NCI-H1417 treated with DMSO at 0.1 percent for 48 hours (cell line): ENCODE measurements around the gene NOM1.
"Not testable (repeated sequence)": the region's sequence is repeated elsewhere in the genome, so short reads cannot be mapped to it uniquely, and the experiment has no call there.

ENCODE experiments used
- DNase-seq: peaks from one replicate; lab custom pipeline; 2025; lab: John Stamatoyannopoulos, UW

The NOM1 gene, protein sequence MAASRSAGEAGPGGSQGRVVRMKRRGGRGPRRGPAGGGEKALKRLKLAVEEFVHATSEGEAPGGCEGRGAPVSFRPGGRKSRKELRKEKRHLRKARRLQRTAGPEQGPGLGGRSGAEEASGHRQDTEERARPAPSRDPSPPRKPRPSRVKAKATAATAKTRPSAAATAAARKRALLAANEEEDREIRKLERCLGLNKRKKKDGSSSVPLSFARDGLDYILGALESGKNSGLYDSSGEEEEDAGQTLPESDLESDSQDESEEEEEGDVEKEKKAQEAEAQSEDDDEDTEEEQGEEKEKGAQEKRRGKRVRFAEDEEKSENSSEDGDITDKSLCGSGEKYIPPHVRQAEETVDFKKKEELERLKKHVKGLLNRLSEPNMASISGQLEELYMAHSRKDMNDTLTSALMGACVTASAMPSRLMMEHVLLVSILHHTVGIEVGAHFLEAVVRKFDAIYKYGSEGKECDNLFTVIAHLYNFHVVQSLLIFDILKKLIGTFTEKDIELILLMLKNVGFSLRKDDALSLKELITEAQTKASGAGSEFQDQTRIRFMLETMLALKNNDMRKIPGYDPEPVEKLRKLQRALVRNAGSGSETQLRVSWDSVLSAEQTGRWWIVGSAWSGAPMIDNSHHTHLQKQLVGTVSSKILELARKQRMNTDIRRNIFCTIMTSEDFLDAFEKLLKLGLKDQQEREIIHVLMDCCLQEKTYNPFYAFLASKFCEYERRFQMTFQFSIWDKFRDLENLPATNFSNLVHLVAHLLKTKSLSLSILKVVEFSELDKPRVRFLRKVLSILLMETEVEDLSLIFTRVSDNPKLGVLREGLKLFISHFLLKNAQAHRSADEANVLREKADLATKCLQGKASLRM

DNA sequence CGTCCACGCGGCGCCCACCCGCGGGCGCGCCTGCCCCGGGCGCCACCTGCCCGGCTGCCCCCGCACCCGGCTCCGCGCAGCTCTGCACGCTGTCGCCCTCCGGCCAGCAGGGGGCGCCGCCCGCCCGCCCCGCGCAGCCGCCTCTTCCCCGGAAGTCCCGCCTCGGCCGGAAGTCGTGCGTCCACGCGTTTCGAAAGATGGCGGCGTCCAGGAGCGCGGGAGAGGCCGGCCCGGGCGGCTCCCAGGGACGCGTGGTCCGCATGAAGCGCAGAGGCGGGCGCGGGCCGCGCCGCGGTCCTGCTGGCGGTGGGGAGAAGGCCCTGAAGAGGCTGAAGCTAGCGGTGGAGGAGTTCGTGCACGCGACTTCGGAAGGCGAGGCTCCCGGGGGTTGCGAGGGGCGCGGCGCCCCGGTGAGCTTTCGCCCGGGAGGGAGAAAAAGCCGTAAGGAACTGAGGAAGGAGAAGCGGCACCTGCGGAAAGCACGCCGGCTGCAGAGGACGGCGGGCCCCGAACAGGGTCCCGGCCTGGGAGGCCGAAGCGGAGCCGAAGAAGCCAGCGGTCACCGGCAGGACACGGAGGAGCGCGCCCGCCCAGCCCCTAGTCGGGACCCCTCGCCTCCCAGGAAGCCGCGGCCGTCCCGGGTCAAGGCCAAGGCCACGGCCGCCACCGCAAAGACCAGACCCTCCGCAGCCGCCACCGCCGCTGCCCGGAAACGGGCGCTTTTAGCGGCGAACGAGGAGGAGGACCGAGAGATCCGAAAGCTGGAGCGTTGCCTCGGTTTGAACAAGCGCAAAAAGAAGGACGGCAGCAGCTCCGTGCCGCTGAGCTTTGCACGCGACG lies at the start of gene NOM1:
TSS of gene NOM1 (plus strand) at position 172 of the 840 bp plus-strand sequence. CDS start at position 198, 26 bp downstream.
- no peak for DNase-seq

DNA sequence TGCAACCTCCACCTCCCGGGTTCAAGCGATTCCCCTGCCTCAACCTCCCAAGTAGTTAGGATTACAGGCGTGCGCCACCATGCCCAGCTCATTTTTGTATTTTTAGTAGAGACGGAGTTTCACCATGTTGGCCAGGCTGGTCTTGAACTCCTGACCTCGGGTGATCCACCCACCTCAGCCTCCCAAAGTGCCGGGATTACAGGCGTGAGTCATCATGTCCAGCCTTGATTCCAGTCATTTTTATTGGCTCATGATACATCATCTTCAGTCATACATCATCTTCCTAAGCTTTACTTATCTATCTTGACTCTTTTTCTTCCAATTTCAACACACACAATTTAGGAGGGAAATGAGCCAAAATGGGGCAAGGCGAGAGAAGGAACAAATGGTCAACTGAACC lies 49.4 kb upstream of the NOM1 start:
- DNase-seq: not testable (repeated sequence)

DNA sequence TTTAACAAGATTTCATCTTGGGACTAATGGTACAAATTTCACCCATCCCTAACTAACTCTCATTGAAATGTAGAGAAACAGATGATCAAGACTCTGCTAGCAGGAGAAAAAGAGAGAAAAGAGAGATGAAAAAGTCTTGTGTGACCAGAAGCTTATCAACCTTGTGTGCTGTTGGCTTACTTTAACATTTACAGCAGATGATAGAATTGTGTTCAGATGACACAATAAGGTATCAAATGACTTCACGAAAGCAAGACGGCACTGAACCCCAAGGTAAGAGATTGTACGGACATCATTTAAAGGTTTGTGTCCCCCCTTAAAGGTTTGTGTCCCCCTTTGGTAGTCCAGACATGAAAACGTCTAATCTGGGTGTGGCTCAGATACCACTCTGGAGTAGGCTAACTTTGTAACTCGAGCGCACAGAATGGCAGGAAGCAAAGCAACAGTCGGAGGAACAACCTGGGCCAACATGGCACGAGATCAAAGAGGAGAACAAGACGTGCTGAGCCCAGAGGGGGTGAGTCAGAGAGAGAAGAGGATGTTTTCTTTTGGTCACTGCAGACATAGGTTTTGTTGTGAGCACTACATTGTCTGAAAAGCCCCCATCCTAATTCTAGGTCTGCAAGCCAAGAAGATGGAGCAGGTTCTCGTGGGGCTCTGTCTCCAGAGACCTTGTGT lies 46.1 kb upstream of the NOM1 start:
- no peak for DNase-seq

DNA sequence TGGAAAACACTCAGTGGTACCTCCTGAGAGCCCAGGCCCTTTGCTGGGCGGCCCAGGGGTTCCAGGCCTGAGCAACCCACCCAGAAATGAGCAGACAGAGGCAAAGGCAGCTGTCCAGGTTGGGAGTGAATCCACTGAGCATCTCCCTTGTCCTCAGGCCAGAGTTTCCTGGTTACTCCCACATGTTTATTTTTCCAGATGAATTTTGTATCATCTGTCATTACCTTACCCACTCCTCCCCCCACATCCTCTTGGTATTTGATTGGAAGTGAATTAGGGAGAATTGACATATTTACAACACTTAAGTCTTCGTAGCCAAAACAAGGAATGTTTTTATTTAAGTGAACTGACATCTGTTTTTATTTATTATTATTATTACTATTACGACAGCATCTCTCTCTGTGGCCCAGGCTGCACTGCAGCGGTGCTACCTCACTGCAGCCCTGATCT lies 43.3 kb upstream of the NOM1 start:
- DNase-seq: no peak

DNA sequence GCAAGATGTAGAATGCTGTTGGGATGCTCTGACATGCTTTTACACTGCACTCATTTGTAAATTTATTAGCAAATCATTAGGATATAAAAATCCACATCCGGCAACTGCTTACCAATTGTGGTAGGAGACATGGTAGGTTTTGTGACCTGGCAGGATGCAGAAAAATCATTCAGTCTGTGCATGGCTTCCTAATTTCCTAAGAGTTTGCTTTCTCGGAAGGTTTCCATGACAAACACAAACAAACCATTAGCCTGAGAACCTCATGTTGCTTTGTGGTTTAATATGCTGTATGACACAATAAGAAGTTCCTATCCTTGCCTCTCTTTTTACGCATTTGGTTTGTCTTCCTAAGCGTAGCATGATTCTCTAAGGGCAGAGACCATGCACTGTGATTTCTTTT lies 41.9 kb upstream of the NOM1 start:
- DNase-seq: no peak

DNA sequence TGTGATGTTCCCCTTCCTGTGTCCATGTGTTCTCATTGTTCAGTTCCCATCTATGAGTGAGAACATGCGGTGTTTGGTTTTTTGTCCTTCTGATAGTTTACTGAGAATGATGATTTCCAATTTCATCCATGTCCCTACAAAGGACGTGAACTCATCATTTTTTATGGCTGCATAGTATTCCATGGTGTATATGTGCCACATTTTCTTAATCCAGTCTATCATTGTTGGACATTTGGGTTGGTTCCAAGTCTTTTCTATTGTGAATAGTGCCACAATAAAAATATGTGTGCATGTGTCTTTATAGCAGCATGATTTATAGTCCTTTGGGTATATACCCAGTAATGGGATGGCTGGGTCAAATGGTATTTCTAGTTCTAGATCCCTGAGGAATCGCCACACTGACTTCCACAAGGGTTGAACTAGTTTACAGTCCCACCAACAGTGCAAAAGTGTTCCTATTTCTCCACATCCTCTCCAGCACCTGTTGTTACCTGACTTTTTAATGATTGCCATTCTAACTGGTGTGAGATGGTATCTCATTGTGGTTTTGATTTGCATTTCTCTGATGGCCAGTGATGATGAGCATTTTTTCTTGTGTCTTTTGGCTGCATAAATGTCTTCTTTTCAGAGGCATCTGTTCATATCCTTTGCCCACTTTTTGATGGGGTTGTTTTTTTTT lies 39.8 kb upstream of the NOM1 start:
- DNase-seq: not testable (repeated sequence)

DNA sequence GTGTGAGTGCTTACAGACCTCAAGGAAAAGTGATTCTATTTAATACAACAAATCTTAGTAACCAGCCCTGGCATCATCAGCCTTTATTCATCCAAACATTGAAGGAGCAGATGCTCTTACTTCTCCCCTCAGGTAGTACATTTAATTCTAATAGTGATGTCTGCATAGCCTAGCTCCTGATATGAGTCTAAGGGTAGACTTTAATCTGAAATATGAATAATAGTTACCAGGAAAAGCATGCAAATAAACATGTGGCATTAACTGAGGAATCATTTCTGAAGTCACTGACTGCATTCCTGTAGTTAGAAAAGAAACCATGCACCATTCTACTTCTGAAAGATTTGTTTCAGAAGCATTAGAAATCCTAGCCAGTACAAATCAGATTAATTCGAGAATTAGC lies 30.9 kb upstream of the NOM1 start:
- no peak for DNase-seq

DNA sequence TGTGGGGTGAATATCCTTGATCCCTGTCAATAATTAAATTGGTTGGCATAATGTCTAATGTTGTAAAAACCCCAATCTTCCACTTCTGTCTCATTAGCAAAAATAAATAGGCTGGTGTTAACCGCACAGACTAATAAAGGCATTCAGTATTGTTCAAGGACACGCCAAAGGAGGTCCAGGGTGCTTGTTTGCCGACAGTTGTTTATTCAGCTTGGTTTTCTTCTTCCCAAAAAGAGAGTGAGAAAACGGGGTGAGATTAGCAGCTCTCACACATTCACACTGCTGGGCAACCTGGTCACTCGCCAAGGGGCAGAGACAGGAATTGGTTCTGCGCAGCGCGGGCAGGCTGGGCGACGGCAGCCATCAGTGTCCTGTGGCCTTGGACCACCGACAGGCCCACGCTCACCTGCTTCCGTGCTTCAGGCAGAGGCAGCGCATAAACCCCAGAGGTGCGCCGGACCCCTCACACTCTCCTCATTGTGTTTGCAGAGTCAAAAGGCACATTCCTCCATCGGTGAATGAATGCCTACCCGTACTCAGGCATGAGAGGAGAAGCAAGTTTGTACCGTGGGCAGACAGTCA lies 30.3 kb upstream of the NOM1 start:
- DNase-seq: no peak

DNA sequence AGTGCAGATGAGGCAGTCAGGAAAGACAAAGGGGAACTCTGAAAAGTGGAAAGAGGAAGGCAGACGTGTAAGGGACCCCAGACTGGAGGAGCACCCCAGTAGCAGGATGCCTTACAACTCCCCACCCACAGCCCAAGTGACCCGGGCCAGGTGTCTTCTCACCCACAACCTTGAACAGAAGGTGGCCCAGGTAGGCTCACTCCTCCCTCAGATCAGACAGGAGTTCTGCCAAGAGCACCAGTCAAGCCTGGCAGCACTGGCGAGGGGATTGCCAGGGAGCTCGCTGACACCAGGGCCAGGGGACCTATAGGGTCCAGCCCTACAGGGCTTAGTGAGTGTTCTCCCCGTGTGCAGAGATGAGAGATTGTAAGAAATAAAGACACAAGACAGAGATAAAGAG lies 29.4 kb upstream of the NOM1 start:
- no peak for DNase-seq

DNA sequence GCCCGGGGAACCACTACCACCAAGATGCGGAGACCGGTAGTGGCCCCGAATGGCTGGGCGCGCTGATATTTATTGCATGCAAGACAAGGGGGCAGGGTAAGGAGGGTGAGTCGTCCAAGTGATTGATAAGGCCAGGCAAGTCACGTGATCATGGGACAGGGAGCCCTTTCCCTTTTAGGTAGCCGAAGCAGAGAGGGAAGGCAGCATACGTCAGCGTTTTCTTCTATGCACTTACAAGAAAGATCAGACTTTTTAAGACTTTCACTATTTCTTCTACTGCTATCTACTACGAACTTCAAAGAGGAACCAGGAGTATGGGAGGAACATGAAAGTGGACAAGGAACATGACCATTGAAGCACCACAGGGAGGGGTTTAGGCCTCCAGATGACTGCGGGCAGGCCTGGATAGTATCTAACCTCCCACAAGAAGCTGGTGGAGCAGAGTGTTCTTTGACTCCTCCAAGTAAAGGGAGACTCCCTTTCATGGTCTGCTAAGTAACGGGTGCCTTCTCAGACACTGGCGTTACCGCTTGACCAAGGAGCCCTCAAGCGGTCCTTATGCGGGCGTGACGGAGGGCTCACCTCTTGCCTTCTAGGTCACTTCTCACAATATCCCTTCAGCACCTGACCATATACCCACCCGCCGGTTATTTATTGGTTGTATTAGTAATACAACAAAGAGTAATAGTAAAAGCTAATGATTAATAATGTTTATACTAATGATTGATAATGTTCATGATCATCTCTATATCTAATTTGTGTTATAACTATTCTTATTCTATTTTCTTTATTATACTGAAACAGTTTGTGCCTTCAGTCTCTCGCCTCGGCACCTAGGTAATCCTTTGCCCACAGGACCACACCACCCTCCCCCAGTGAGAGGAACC lies 28.8 kb upstream of the NOM1 start:
- DNase-seq: not testable (repeated sequence)

DNA sequence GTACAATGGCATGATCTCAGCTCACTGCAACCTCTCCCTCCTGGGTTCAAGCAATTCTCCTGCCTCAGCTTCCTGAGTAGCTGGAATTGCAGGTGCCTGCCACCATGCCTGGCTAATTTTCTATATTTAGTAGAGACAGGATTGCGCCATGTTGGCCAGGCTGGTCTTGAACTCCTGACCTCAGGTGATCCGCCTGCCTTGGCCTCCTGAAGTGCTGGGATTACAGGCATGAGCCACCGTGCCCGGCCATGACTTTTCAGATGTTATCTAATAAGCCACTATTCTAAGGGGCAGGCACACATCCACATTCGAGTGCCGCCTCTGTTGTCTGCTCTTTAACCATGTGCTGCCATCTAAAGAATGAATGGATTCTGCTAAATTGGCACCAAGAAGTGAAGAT lies 27.2 kb upstream of the NOM1 start:
- not testable (repeated sequence) for DNase-seq

DNA sequence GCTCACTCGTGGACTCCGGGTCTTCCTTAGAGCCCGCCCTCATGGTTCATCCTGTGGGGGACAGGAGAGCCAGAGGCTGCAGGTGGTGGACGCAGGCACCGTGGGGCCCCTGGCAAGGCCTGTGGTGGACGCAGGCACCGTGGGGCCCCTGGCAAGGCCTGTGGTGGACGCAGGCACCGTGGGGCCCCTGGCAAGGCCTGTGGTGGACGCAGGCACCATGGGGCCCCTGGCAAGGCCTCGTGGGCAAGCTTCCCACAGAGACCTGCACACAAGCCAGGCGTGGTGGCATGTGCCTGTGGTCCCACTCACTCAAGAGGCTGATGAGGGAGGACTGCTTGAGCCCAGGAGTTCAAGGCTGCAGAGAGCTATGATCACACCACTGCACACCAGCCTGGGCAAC lies 23.7 kb upstream of the NOM1 start:
- DNase-seq: not testable (repeated sequence)

DNA sequence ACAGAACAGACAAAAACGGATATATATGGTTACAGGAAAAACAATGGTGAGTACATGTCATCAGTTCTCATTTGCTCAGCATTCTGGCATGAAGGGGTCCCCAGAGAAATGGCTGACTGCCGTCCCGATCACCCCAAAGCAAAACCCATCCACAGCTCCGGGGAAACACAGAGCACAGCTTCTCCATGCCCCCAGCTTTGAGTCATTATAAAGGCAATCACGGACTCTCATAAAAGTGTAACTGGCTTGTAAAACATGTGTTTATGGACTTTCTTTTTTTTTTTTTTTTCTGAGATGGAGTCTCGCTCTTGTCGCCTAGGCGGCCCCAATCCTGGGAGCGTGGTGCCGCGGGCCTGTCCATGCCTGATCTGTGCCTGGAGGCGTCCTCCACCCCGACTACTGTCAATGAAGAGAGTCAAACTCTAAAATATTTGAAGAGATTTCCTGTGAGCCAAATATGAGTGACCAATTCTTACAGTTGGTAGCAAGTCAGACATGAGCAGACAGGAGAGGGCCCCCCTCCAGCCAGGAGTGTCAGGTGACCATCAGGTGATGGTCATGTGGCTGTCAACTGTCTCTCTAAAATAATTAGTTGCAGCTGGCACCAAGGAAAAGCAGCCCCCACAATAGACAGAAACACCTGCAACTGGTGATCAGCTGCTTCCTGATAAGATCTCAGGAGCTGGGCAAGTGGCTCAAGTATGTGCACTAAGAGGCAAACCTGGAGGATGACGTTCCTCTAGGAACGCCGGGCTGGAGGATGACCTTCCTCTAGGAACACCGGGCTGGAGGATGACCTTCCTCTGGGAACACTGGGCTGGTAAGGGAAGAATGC lies 21.7 kb upstream of the NOM1 start:
- DNase-seq: no peak

DNA sequence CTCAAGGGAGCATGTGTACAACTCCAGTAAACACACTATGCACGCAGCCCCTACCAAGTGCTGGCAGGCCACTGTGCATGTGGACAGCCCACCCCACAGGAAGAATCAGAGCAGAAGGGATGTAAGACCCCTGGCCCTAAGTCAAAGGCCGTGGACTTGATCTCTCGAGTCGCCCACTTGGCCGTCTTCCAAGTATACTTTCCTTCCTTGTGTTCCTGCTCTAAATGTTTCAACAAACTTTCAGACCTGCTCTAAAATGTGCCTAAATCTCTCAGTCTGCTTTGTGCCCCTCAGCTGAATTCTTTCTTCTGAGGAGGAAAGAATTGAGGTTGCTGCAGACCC lies 21.1 kb upstream of the NOM1 start:
- no peak for DNase-seq

DNA sequence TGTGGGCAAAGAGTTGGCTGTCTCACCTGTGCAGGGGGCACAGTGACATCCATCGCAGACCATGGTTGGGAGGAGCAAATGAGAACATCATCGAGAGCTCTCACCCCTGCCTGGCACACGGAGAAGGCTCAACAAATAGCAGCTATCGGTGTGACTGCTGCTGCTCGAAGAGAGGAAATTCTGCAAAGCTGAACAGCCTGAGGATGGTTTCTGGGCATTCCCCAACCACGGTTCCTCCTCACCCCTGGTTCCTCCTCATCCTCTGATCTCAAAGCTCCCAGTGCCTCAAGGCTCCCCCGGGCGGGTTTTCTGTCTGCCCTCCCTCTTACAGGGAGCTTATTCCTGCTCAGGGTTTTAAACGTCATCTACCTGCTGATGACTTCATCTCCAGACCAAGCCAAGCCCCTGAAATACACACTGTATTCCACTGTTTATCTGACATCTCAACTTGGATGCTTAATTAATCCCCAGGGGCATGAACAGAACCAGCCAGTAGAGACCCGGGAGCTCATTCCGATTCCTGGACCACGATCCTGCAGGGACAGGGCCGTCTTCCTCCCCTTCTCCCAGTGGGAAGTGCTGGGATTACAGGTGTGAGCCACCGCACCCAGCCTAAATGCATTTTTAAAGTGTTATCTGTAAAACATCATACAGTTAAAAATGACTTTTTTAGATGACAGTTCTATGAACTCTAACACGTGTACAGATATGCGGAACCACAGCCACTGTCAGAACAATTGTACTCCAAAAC lies 19.5 kb upstream of the NOM1 start:
- DNase-seq: no peak

DNA sequence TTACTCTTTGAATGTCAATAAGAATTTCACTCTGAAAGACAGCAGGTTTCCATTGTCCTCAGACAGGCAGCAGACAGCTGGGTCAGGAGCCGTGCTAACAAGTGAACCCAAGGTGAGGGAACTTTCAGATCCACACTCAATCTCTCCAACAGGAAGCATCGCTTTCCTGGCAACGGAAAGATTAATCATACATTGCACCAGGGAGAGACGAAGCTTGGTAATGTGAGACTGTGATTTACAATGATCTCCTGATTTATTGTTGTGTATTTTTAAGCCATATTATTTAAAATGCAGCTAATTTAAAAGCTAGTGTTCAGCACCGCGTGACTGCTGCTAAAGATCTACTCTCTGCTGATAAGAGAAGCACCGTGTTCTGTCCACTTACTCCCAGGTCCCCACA lies 17.5 kb upstream of the NOM1 start:
- DNase-seq: no peak

DNA sequence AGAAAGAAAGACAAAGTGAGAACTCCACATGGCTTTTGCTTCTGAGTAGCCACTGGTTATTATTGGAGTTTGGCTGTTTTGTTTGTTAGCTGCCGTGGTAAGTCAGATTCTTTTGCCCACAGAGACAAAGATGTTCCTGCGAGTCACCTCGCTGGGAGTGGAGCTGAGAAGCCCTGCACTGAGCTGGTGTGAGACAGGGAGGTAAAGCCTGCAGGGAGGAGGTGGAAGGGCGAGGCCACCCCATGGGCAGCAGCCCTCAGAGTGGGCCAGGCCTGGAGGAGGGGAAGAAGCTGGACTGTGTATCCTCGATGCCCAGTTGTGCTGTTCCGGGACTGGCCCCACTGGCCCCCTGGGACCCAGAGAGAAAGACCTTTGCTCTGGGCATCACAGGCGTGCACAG lies 14.3 kb upstream of the NOM1 start:
- no peak for DNase-seq

DNA sequence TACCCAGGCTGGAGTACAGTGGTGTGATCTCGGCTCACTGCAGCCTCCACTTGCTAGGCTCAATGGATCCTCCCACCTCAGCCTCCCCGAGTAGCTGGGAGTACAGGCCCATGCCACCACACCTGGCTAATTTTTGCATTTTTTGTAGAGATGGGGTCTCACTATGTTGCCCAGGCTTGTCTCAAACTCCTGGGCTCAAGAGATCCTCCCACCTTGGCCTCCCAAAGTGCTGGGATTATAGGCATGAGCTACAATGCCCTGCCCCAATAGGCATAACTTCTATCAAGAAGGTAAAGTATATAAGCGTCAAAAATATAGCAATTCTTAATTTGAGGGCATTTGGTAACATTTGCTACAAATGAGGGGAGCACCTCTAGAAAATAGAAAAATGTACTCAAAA lies 12.7 kb upstream of the NOM1 start:
- DNase-seq: not testable (repeated sequence)
